A549 treated with ZK216348 at 1 μM for 4 hours (cell line): Measurements from ENCODE around the gene GTF3C1. TPM values are rescaled to one million over a fixed set of nuclear protein-coding genes. Genes with fewer than 3 reads are reported as not detected.

Source experiments
- total RNA-seq: library from RNA; stranded (reverse); fragments of 200-300 nt; extraction: Qiagen RNA extraction; gene quantifications from 5 replicates; pipeline ENCODE4 v1.2.3, GENCODE V29; 2022; ENCODE audit warnings: low read depth

Gene GTF3C1
- total RNA-seq = 42.7 to 83.4 TPM (median 74.6 TPM) in 5 replicates

GRCh38 chr16:27549746-27550581 lies at the start of gene GTF3C1, which contains the start of gene KATNIP:
Gene GTF3C1 (minus strand): TSS chr16:27549913. CDS start chr16:27549890, 23 bp downstream.
Gene KATNIP (plus strand): TSS chr16:27550144. CDS start chr16:27550171, 27 bp downstream.

Other genes starting within 250 kb of the GTF3C1 start
- 28.9 to 42.1 TPM (median 36.5 TPM) in 5 replicates for gene IL4R, start 235.9 kb downstream of the GTF3C1 start, total RNA-seq
- gene IL21R, start 147.7 kb downstream of the GTF3C1 start, total RNA-seq = 0.05 TPM in 1 of 5 replicates, not detected in the others
- 9.5 to 17.2 TPM (median 12.1 TPM) in 5 replicates for gene KATNIP, start 231 bp upstream of the GTF3C1 start, total RNA-seq